Measurements from ENCODE around the gene LENG8. TPM values are rescaled to one million over a fixed set of nuclear protein-coding genes. Genes with fewer than 3 reads are reported as not detected.

LENG8 gene
- total RNA-seq, 6 donors from 2014 or later: 72.2 to 1,027 (median 188) TPM

Small RNA genes lying within 50 kb of the gene (small RNA-seq; reads per million reads assigned to genes)
- 0 reads per million in 4 donors for gene AC245884.3

Other genes with a start within 250 kb of the LENG8 start
- 1,000 to 10,000 TPM in 5 of 6 donors, 100 to 1,000 TPM in 1; 985 to 1,704 (median 1,208) TPM for gene RPS9, start 248.3 kb upstream of the LENG8 start, total RNA-seq
- 100 to 1,000 TPM in 1 of 6 donors, 10 to 100 TPM in 5; 43.4 to 106 (median 70.7) TPM for gene LILRB3, start 226.2 kb upstream of the LENG8 start, total RNA-seq
- gene LILRA6, start 206.4 kb upstream of the LENG8 start, total RNA-seq: 10 to 100 TPM in 3 of 6 donors, 1 to 10 TPM in 3; 4.0 to 38.3 (median 15.2) TPM
- 10 to 100 TPM in 2 of 6 donors, 1 to 10 TPM in 4; 5.1 to 54.5 (median 10.0) TPM for gene LILRB5, start 191.9 kb upstream of the LENG8 start, total RNA-seq
- 10 to 100 TPM; 11.2 to 37.0 (median 22.7) TPM for gene LILRB2, start 168.1 kb upstream of the LENG8 start, total RNA-seq
- gene LILRA5, start 136.0 kb upstream of the LENG8 start, total RNA-seq: 10 to 100 TPM in 3 of 6 donors, 1 to 10 TPM in 3; 3.1 to 34.9 (median 20.3) TPM
- gene LILRA4, start 110.0 kb upstream of the LENG8 start, total RNA-seq: 1 to 10 TPM in 3 of 6 donors, not detected in 3; 1.0 to 5.0 (median 1.7) TPM
- 100 to 1,000 TPM in 3 of 6 donors, 10 to 100 TPM in 3; 46.5 to 228 (median 111) TPM for gene LAIR1, start 84.3 kb upstream of the LENG8 start, total RNA-seq
- gene TTYH1, start 33.7 kb upstream of the LENG8 start, total RNA-seq: not detected
- 10 to 100 TPM in 2 of 6 donors, 1 to 10 TPM in 4; 3.3 to 12.6 (median 9.1) TPM for gene LENG9, start 14.6 kb downstream of the LENG8 start, total RNA-seq
- gene CDC42EP5, start 24.1 kb downstream of the LENG8 start, total RNA-seq: 10 to 100 TPM; 11.1 to 40.4 (median 20.6) TPM
- not detected for gene LAIR2, start 53.6 kb downstream of the LENG8 start, total RNA-seq
- gene LILRA2, start 124.6 kb downstream of the LENG8 start, total RNA-seq: 10 to 100 TPM in 2 of 6 donors, 1 to 10 TPM in 2, under 1 TPM in 2; 0.78 to 38.4 (median 7.6) TPM
- 10 to 100 TPM in 1 of 6 donors, 1 to 10 TPM in 3, under 1 TPM in 2; 0.69 to 14.5 (median 4.0) TPM for gene LILRA1, start 144.4 kb downstream of the LENG8 start, total RNA-seq
- gene LILRB1, start 181.3 kb downstream of the LENG8 start, total RNA-seq: 10 to 100 TPM in 4 of 6 donors, 1 to 10 TPM in 2; 4.0 to 47.1 (median 16.7) TPM
- 10 to 100 TPM in 4 of 6 donors, 1 to 10 TPM in 2; 3.8 to 55.5 (median 24.9) TPM for gene LILRB4, start 213.8 kb downstream of the LENG8 start, total RNA-seq

Data from upper lobe of left lung (tissue), 6 donors.